GM21528 (cell line): ENCODE measurements around the gene POLA1.

Source experiments
- ATAC-seq: cut with Tn5 transposase; IDR thresholded peaks from one replicate; pipeline ENCODE4 v1.9.1; 2021; ENCODE audit warnings: mild to moderate bottlenecking, moderate library complexity; ENCODE audit not compliant: unreplicated experiment, low FRiP score

The POLA1 gene

DNA sequence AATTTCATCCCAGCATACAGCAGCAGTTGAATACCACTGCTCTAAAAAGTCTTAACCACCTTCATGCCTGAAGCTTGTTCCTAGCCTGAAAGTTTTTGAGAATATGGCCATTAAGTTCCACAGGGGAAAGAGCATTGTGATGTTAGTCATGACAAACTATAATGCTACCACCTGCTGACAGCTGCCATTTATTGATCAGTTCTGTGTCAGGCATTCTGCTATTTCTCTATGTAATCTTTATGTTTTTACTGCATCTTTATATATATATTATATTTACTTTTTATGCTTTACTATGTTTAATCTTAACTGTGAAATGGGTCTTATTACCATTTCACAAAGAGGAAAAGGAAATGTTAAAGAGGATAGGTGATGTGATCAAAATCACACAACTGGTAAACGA lies 268.1 kb downstream of the POLA1 start:
- ATAC-seq = no peak

DNA sequence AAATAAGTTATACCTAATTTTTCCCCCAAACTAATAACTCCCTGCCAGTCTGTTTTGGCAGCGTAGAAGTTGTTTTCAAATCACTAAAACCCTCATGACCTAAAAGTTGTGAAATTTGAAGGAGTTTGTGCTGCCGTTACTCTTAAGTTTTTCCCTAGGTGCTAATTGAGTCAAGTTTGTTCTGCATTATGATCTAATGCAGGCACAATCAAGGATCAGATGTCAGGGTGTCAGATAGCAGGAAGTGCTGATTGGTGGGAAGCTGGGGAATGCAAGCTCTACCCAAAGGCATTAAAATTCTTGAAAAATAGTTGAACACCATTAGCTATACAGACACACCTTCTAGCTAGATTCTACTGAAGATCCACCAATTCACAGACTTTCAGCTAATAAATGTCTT lies 270.1 kb downstream of the POLA1 start:
- ATAC-seq = no peak

DNA sequence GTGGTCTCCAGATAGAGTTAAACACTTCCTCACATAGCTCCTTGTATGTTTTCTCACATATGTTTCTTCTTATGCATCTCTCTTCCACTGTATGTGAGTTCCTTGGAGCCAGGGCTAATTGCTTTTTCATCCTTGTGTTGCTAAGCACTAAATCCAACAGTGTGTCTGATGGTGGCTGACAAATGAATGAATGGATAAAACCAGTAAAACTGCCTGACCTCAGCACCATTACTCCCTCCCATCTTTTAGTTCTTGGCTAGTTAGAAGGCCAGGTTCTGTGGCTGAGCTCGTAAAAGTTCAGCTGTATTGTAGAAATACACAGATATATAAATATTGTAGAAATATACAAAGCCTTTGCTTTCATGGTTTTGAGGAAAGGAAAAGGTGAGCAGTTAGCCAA lies 271.7 kb downstream of the POLA1 start:
- no peak for ATAC-seq

DNA sequence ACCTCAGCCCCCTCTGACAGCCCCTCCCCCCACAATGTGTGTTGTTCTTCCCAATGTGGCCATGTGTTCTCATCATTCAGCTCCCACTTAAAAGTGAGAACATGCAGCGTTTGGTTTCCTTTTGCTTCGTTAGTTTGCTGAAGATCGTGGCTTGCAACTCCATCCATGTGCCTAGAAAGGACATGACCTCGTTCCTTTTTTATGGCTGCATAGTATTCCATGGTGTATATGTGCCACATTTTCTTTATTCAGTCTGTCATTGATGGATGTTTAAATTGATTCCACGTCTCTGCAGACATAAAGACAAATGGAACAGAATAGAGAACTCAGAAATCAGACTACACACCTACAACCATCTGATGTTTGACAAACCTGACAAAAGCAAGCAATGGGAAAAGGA lies 276.1 kb downstream of the POLA1 start:
- no peak for ATAC-seq

DNA sequence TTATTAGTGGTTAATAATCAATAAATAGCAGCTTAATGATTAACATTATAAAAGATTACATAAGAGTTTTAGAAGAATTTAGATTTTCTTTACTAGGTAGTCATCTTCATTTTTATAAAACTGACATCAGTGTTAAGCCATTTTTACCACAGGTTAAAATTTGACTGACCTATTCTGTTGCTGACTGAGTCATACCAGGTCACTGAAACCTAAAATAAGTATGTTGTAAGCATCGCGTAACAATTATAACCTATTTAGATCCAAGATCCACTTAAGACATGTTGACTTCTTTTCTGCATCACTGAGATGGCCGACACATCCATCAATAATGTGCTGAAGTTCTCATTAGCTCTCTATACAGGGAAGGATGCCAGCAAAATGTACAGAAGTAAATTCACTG lies 285.4 kb downstream of the POLA1 start:
- no peak for ATAC-seq

DNA sequence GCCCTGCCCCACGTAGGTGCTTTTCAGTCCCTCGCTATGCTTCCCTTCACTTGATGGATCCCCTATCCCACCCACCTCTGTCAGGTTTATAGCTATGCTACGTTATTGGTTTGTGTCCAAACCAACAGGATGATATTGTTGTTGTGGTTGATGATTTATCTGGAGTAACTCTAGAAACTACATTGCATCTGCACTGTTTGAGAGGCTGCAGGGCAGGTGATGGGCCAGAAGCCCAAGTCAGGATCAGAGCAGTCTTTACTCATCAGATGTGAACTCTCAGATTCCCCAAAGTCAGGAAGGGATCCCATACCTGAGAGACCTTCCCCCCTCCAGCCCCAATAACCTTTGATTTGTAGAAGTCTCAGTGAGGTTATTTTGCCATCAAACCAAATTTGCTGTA lies 287.3 kb downstream of the POLA1 start:
- no peak for ATAC-seq

DNA sequence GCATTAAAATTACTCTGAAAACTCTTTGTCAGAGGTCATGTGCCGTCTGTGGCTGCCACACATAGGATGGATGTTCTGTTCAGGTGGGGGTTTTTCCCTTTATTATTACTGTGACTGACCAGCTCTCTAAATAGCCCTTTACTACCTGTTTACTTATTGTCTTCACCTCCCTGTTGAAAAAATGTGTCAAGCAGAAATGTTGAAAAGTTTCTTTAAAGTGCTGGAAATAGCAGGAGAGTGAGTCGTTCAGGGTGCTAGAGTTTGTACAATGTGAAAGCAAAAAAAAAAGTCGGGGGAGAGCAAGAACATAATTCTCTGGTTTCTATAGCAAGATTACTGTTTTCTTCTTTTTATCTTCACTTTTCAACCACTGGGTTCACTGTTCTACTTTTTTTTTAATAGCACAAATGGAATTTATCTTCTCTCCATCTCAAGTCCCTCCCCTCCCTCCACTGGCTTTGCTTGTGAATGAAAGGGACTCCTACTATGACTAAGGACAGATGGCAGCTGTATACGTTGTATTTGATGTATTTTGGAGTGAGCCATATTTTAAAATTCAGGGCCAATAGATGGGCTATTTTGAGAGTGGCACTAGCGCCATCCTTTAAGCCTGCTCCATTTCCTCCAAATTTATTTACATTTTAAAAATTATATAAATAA lies 288.7 kb downstream of the POLA1 start:
- no peak for ATAC-seq

DNA sequence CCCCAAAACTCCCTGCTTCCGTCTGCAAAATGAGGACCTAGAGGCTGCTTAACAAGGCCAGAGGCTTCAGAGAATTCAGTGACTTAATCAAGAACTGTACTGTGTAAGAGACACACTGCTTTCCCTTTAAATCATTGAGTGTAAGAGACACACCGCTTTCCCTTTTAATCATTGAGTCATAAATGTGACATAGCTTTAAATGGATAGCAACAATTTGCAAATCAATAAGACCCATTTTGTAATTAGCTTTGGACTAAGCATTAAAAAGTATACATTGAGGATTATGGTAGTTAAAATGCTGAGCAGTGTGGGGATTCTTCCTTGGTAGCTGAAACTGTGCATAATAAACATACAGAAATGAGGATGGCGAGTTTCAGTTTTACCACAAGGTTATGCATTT lies 290.2 kb downstream of the POLA1 start:
- no peak for ATAC-seq

DNA sequence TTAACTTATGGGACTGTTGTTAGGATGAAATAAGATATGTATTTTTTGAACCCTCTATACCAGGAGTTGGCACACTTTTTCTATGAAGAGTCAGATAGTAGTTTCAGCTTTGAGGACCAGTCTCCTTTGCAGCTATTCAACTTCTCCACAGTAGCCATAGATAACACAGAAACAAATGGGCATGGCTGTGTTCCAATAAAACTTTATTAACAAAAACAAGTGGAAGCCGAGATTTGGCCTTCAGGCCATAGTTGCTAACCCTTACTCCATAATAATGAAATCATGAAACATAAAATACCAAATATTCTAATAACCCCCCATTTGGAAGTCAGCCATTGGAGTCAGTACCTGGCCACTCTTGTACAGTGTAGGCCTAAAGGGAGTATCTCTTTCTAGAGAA lies 291.4 kb downstream of the POLA1 start:
- ATAC-seq = no peak

DNA sequence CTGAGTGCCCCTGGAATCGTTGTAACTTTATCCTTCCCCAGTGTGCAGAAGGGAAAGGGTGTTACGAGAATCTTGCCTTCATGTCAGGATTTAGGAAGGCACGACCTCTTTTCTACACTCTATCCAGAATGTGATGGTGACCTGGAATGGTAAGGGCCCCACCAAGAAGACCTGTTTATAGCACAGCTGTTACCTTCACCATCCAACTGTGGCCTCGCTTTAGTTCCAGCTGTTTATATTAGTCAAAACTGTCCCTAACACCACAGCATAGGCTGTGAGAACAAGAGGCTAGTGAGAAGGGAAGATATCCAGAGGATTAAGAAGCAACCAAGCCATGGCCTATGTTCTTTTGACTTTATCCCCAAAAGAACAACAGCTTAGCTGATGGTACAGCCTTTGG lies 294.0 kb downstream of the POLA1 start:
- ATAC-seq = no peak

DNA sequence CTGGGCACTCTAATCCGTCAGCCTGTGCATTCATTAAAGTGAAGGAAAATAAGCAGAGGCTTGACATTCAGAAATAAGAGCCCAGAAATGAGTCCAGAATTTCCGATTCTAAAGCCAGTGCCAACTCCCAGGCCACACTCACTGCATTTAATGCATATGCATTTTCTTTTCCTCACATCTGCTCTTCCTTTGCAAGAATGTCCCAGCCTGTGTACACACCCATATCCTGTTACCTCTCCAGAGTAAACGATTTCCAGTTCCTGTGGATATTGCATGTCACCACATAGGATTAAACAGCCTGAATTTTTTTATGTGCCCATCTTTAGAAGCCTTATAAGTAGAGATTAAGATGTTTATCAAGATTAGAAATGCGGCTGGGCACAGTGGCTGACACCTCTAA lies 294.6 kb downstream of the POLA1 start:
- ATAC-seq = no peak

DNA sequence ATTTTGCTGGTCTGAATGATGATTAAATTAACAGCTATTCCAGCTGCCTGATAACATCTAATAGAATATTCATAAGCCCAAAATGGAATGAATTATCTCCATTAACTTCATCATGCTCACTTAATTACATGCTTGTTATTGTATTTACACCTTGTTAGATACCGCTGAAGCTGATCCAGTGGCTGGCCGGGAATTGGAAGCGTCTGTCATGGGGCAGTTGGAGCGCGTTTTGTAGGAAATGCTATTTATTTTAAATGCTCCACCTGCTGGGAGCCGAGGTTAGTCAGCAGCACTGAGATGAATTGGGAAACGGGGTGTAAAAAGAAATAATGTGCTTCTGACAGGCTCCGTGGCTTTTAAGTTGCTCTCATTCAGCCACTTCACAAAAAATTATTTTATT lies 296.8 kb downstream of the POLA1 start:
- no peak for ATAC-seq

DNA sequence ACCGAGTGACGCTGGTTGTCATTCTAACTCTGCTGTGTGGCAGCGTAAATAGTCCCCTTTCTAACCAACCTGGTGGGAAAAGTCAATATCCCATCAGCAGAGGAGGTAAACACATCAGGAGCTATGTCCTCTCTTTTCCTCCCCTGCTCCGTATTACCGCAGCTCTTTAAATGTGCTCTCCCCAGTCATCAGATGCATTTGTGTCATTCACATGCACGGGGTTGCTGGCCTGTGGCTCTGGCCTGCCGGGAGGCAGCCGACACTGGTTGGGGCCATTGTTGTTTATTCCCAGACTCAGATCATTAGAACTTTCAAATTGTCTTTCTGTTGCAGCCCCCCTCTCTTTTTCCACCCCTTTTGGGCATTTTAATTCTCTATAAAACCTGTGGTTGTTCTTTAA lies 300.2 kb downstream of the POLA1 start:
- ATAC-seq = no peak

DNA sequence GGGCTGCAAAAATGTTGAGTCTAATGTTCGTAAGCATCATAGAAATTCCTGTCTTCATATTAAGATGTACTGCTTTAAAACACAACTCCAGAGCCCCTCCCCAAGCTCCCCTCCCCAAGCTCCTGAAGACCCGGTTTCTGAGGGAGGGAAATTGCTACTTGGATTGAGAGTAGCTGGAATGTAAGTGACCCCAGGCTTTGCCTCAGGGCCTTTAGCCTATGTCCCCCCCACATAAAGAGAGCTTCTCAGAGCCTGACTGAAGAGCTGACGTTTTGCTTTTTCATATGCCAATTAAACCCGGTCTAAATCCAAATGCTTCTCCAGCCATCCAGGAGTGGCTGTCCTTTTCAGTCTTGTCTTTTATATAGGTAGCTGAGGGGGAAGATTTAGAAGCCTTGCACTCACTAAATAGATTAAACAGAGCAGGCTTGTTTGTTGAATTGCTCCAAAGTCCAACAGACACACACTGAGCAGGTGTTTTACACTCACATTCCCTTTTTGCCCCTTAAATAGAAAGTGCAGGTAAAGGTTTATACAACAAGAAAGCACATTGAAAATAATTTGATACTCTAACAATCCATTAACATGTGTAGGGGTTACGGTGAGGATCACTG lies 302.5 kb downstream of the POLA1 start:
- no peak for ATAC-seq

DNA sequence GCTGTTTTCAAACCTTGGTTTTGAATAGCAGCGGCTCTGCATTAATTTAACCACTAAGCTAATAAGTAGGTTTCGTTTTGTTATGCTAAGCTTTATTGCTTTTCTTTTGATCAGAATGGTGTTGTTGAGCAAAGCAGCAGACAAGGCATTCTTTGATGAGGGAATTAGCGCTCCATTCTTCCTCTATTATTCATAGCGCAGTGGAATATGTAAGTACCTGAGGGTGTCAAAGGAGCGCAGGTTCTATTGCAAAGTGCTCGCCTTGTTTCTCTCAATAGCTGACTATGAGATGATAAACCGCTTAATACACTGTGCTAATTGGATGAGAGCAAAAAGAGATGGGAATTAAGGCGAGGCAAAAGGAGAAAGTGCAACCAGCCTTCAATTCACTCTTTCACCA lies 305.8 kb downstream of the POLA1 start:
- no peak for ATAC-seq

DNA sequence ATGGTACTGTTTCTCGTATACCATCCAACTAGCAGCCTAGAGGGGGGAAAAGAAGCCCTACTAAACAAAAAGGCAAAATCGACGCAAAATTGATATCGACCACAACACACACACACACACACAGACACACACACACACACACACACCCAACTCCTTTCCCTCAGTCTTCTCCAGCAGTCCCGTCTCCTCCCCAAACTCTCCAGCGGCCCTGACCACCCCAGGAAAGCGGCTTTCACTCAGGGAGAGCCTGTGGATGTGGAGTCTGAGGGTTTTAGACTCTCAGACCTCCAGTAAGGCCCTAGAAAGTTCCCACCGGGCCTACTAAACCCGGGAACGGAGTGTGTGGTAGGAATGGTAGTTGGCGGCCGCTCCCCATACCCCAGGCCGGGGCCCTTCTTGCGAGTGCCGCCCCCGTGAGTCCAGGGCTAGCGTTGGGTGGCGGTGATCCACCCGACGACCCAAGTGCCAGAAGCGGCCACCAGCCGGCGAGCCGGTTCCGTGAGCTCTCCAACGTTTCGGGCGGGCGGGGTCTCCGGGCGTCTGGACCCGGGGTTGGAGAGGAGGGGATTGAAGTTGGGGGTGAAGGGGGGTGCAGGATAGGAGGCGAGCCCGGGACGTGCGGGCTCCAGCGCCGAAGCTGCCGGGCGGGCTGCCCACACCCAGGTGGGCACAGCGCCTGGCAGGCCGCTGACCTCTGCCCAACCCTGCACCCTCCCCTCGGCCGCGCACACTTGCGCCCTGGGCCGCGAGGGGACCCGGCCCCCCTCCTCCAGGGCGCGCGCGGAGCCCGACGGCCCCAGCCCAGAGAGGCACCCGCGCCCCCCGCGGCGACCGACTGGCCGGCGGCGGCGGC lies 308.3 kb downstream of the POLA1 start:
- no peak for ATAC-seq

DNA sequence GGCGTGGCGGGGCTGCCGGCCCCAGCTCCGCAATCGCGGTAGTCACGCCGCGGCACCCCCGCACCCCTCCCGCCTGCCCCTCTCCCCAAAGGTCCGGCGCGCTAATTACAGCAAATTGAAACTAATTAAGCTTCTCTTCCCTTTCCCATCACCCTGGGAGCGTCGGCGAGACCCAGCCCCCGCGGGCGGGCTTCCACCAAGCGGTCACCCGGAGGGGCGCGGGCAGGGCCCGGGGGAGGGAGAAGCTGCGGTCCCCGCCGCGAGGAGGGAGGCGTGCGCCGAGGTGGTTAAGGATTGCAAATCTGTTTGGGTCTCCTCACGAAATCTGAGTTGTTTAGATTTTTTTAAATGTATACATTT lies 308.9 kb downstream of the POLA1 start:
- ATAC-seq = no peak

DNA sequence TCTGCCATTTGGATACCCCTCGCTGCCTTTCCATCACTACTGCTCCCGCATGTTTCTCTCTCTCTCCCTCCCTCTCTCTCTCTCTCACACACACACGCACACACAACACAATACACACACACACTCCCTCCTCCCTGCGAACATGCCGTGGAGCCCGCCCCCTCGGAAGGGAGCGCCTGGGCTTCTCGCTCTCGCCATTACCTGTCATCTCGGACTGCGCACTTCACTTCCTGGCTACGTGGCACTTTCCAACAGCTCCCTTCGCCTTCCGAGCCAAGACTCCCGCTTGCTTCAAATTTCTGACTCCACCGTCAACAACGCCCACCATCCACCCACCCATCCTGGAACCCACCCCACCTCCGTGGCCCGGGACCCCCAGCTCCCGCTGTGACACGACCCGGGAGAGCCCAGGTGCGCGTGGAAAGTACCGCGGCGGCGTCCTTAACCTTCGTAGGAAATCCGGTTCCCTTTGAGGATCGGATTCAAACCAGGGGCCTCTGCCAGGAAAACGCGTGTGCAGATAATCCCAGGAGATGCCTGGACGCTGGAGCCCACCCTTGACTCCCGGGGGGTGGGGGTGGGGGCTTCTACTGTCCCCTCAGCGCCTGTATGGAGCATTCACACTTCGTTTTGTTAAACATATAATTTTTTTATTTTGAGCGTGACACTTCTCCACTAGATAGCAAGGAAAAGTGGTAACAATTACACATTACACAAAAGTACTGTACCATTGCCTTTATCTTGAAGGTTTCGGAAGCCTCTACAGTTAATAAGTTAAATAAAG lies 309.5 kb downstream of the POLA1 start:
- no peak for ATAC-seq

DNA sequence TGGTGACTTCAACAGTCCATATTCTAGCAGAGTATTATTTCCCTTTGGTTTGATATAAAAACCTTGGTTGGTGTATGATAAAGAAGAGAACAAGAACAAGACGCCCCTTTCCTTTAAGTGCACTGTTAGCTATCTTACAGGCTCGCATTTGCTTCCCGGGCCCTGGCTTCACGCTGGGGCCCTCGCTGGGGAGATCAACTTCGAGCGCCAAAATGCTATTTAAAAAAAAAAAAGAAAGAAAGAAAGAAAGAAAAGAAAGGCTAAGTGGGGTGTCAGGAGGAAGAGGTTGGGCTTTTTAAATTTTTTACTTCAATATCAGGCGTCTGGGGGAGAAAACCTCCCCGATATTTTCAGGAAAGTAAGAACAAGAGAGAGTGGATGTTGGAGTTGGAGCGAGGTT lies 310.3 kb downstream of the POLA1 start:
- no peak for ATAC-seq

DNA sequence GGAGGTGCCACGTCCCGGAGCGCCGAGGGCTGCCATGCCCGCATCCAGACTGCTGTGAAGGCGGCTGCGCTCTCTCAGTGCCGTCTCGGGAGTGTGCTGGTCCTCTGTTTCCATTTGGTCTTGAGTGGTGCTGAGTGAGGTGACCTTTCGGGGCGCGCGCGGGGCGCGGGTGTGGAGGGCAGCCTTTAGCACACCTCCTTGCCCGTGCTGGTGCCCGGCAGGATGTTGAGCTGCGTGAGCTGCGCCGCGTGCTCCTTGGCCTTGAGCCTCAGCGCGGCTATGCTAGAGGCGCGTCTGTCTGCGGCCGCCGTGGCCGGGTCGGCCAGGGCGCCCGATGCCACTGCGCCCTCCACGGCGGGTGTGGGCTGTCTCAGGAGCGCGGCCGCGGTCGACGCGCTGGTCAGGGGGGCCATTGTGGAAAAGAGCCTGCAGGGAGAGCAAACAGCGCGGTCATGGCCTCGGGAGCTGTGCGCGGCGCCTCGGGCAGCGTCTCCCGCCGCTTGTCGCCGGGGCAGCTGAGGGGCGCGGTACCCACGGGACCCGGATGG lies 310.8 kb downstream of the POLA1 start:
- ATAC-seq = no peak

DNA sequence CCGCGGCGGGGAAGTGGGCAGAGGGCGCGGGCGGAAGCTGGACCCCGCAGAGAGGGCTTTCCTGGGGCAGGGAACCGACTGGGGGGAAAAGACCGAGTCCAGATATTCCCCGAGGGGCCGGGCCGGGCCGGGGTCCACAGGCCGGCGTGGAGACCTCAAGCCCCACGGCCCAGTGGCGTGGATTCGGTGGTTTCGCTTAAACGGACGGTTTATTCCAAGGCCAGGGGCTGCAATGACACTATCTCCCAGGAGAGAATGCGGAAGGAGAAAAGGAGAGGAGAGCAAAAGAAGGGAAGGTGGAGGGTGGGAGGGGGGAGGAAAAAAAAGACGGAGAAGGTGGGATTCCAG lies 311.3 kb downstream of the POLA1 start:
- no peak for ATAC-seq
